ENCODE measurements around the gene TRMT44.

Gene TRMT44

DNA sequence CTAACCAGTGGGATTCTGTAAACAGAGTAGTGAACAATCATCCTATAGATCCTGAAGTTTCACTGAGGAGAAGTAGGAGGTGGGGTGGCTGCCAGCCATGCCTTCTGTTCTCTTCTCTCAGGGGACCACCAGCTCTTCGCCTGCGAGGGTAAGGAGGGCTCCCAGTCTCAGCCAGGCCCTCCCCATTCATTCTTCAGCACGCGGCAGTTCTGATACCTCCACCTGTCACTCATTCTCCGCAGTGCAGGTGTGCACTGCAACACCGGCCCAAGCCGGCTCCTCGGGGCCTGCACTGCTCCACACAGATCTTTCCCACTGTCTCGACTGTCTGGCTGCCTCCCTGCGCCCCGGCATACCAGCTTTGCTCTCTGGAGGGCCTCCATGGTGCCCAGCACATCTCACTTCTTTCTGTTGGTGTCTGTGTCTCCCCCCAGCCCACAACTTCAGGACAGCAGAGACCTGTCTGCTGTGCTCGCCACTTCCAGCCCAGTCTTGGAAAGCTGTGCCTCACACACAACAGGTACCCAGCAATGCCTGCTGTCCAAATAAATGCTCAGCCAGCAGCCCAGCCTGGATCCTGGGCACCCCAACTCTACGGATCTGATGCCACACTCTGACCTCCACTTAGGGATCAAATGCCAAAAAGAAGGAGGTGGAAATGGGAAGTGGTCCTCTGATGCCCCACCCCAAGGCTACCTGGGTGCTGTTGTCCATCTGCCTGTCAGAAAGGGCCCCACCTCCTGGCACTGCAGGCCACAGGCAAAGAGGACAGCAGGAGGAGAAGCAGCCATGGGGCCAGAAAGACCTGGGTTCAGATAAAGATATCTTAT is 29.0 kb upstream of the TRMT44 start:
- no peak overlapping the region for H3K27ac ChIP-seq
- no peaks in the 10 kb centered on the region for H3K4me1 ChIP-seq (ENCODE audit: low read depth, poor library complexity, severe bottlenecking)
- no peaks in the 10 kb centered on the region for H3K27me3 ChIP-seq (ENCODE audit: insufficient read depth, low read depth)
- H3K4me2 ChIP-seq, result no peak overlapping the region
- H3K79me2 ChIP-seq (ENCODE audit: insufficient read depth, low read depth), result no peaks in the 10 kb centered on the region
- TF ChIP-seq, protein P1, sequence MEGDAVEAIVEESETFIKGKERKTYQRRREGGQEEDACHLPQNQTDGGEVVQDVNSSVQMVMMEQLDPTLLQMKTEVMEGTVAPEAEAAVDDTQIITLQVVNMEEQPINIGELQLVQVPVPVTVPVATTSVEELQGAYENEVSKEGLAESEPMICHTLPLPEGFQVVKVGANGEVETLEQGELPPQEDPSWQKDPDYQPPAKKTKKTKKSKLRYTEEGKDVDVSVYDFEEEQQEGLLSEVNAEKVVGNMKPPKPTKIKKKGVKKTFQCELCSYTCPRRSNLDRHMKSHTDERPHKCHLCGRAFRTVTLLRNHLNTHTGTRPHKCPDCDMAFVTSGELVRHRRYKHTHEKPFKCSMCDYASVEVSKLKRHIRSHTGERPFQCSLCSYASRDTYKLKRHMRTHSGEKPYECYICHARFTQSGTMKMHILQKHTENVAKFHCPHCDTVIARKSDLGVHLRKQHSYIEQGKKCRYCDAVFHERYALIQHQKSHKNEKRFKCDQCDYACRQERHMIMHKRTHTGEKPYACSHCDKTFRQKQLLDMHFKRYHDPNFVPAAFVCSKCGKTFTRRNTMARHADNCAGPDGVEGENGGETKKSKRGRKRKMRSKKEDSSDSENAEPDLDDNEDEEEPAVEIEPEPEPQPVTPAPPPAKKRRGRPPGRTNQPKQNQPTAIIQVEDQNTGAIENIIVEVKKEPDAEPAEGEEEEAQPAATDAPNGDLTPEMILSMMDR (conservative IDR thresholded peaks at IDR 0.05; ENCODE audit: low read depth, low read length), result no peak
- no peak overlapping the region for H3K4me3 ChIP-seq (IDR thresholded peaks at IDR 0.05; ENCODE audit: insufficient read depth, low read depth, low read length)
- H3K9ac ChIP-seq, result no peak overlapping the region
- no peak overlapping the region for H2AFZ ChIP-seq (ENCODE audit: low read depth)
- no peaks in the 10 kb centered on the region for H4K20me1 ChIP-seq (ENCODE audit: insufficient read depth)
- no peaks in the 10 kb centered on the region for H3K36me3 ChIP-seq (ENCODE audit: insufficient read depth)

- TF ChIP-seq, protein P1 (conservative IDR thresholded peaks at IDR 0.05; ENCODE audit: low read depth, low read length), result no peak
- H3K9ac ChIP-seq, result no peak overlapping the region
- no peaks in the 10 kb centered on the region for H3K36me3 ChIP-seq (ENCODE audit: insufficient read depth)
- H3K4me1 ChIP-seq (ENCODE audit: low read depth, poor library complexity, severe bottlenecking), result no peaks in the 10 kb centered on the region
- H3K79me2 ChIP-seq (ENCODE audit: insufficient read depth, low read depth), result no peaks in the 10 kb centered on the region
- no peak overlapping the region for H3K4me3 ChIP-seq (IDR thresholded peaks at IDR 0.05; ENCODE audit: insufficient read depth, low read depth, low read length)
- no peak overlapping the region for H3K4me2 ChIP-seq
- no peak overlapping the region for H2AFZ ChIP-seq (ENCODE audit: low read depth)
- no peaks in the 10 kb centered on the region for H3K27me3 ChIP-seq (ENCODE audit: insufficient read depth, low read depth)
- no peak overlapping the region for H3K27ac ChIP-seq
- H4K20me1 ChIP-seq (ENCODE audit: insufficient read depth), result no peaks in the 10 kb centered on the region
Observed at GRCh38 chr4:8412288-8412687, 28.3 kb upstream of the TRMT44 start.

- Histone ChIP-seq H3K9ac (no peak overlapping the region), H3K79me2 (ENCODE audit: insufficient read depth, low read depth) (no peaks in the 10 kb centered on the region), H3K4me1 (ENCODE audit: low read depth, poor library complexity, severe bottlenecking) (no peaks in the 10 kb centered on the region), H3K36me3 (ENCODE audit: insufficient read depth) (no peaks in the 10 kb centered on the region), H3K4me3 (IDR thresholded peaks at IDR 0.05; ENCODE audit: insufficient read depth, low read depth, low read length) (no peak overlapping the region), H2AFZ (ENCODE audit: low read depth) (no peak overlapping the region), H3K27me3 (ENCODE audit: insufficient read depth, low read depth) (no peaks in the 10 kb centered on the region), H4K20me1 (ENCODE audit: insufficient read depth) (no peaks in the 10 kb centered on the region), H3K27ac (no peak overlapping the region), H3K4me2 (no peak overlapping the region)
- TF ChIP-seq, protein P1 (conservative IDR thresholded peaks at IDR 0.05; ENCODE audit: low read depth, low read length), result no peak
Observed at GRCh38 chr4:8414377-8414776, 26.2 kb upstream of the TRMT44 start.

GRCh38 chr4:8417071-8417614 is 23.4 kb upstream of the TRMT44 start:
- Histone ChIP-seq H4K20me1 (ENCODE audit: insufficient read depth) (no peaks in the 10 kb centered on the region), H3K4me3 (IDR thresholded peaks at IDR 0.05; ENCODE audit: insufficient read depth, low read depth, low read length) (no peak overlapping the region), H3K4me1 (ENCODE audit: low read depth, poor library complexity, severe bottlenecking) (no peaks in the 10 kb centered on the region), H3K27ac (no peak overlapping the region), H3K79me2 (ENCODE audit: insufficient read depth, low read depth) (no peaks in the 10 kb centered on the region), H3K9ac (no peak overlapping the region), H3K36me3 (ENCODE audit: insufficient read depth) (no peaks in the 10 kb centered on the region), H3K4me2 (no peak overlapping the region), H3K27me3 (ENCODE audit: insufficient read depth, low read depth) (no peaks in the 10 kb centered on the region), H2AFZ (ENCODE audit: low read depth) (no peak overlapping the region)
- TF ChIP-seq, protein P1 (conservative IDR thresholded peaks at IDR 0.05; ENCODE audit: low read depth, low read length), result no peak
